Dermis microvascular lymphatic vessel endothelial cell (primary cell): ENCODE results near the gene MACC1. TPM values are rescaled to one million over a fixed set of nuclear protein-coding genes. Genes with fewer than 3 reads are reported as not detected.
"Not testable (repeated sequence)": the region's sequence is repeated elsewhere in the genome, so short reads cannot be mapped to it uniquely, and the experiment has no call there.

Source experiments
- DNase-seq, 2 donors: peaks; one replicate each; pipeline versions ENCODE4 v3.0.0 to v3.0.0-alpha.2; 2010; ENCODE audit warnings: low read depth in 2 of 2
- total RNA-seq: library from RNA; depleted of rRNA; stranded (reverse); fragments of >200 nt; gene quantifications from 2 replicates; pipeline ENCODE4 v1.2.1, GENCODE V29; 2014

MACC1 gene
- total RNA-seq, 1 donor from 2014 or later = not detected

- no peak for DNase-seq
These were observed 85.4 kb downstream of the MACC1 start for GRCh38 chr7:20131776-20132175.

- no peak for DNase-seq
These were observed 87.3 kb downstream of the MACC1 start for GRCh38 chr7:20129920-20130319.

GRCh38 chr7:20128001-20128400, 89.2 kb downstream of the MACC1 start:
- no peak for DNase-seq

DNA sequence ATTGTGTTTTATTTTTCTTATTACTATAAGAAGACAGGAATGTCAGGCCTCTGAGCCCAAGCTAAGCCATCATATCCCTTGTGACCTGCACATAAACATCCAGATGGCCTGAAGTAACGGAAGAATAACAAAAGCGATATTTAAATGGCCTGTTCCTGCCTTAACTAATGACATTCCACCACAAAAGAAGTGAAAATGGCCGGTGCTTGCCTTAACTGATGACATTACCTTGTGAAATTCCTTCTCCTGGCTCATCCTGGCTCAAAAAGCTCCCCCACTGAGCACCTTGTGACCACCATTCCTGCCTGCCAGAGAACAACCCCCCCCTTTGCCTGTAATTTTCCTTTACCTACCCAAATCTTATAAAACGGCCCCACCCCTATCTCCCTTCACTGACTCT, 91.1 kb downstream of the MACC1 start:
- DNase-seq = not testable (repeated sequence)

DNA sequence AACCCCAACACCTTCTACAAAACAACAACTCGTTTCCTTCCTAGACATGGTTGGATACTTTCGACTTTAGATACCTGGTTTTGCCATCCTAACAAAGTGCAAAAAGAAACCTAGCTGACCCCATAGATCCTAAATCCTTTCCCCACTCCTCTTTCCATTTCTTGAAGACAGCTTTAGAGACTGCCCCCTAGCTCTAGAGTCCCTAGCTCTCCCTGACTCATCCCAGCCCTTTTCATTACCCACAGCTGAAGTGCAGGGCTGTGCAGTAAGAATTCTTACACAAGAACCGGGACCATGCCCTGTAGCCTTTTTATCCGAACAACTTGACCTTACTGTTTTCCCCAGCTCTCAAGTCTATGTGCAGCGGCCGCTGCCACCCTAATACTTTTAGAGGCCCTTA, 93.1 kb downstream of the MACC1 start:
- not testable (repeated sequence) for DNase-seq

DNA sequence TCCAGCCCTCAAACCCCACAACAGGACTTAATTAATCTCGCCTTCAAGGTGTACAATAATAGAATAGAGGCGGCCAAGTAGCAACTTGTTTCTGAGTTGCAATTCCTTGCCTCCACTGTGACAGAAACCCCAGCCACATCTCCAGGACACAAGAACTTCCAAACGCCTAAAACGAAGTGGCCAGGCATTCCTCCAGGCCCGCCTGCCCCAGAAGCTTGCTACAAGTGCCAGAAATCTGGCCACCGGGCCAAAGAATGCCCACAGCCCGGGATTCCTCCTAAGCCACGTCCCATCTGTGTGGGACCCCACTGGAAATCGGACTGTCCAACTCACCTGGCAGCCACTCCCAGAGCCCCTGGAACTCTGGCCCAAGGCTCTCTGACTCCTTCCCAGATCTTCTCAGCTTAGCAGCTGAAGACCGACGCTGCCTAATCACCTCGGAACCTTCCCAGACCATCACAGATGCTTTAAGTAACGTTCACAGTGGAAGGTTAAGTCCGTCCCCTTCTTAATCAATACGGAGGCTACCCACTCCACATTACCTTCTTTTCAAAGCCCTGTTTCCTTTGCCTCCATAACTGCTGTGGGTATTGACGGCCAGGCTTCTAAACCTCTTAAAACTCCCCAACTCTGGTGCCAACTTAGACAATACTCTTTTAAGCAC, 94.4 kb downstream of the MACC1 start:
- DNase-seq = not testable (repeated sequence)

DNA sequence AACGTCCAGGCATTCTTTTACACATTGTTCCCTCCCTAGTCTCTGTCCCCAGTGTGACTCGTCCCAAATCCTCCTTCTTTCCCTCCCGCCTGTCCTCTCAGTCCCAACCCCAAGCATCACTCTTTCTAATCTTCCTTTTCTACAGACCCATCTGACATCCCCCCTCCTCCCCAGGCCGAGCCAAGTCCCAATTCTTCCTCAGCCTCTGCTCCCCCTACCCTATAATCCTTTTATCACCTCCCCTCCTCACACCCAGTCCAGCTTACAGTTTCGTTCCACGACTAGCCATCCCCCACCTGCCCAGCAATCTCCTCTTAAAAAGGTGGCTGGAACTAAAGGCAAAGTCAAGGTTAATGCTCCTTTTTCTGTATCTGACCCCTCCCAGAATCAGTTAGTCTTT, 95.1 kb downstream of the MACC1 start:
- no peak for DNase-seq

DNA sequence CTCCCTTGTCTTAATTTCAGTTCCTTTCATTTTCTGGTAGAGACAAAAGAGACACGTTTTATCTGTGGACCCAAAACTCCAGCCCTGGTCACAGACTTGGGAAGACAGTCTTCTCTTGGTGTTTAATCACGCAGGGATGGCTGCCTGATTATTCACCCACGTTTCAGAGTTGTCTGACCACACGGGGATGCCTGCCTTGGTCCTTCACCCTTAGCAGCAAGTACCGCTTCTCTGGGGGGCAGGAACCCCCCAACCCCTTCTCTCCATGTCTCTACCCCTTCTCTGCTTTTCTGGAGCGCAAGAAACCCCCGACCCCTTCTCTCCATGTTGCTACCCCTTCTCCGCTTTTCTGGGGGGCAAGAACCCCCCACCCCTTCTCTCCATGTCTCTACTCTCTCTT, 95.8 kb downstream of the MACC1 start:
- no peak for DNase-seq

GRCh38 chr7:20120611-20121168, 96.5 kb downstream of the MACC1 start:
- DNase-seq = not testable (repeated sequence)

DNA sequence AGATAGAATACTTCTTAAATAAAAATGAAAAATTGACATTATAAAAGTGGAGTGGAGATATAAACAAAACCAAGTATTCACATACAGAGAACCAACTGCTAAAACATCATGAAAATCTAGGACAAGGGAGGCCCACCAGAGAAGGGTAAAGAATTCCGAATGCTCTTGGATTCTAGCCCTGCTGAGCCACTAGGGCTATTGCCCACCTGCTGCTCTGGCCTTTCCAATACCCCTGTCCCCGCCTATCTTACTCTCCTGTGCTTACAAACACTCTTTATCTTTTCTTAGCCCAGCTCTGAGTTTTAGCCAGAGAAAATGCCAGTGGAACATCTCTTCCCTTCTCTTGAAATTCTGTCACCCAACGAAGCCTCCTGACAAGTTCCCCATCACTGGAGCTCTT, 100.3 kb downstream of the MACC1 start:
- DNase-seq = no peak

DNA sequence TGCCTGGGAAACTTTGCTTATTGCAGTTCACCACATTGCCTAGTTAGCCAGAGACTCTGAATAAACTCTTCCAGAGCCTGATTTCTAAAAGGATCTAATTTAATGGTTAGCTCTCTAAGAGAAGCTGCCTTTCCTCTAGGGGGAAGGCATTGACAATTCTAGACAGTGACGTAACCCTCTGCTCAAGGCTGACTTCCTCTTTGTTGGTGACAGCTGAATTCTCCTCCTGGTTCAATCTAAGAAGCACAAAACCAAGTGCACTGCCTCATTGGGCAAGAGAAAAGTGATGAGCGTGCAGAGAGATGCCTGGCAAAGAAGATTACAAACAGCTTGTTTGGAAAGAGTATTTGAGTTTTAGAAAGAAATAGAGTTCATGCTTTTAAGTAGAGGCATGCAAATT, 102.7 kb downstream of the MACC1 start:
- no peak for DNase-seq

GRCh38 chr7:20113427-20114027, 103.7 kb downstream of the MACC1 start:
- DNase-seq = no peak

DNA sequence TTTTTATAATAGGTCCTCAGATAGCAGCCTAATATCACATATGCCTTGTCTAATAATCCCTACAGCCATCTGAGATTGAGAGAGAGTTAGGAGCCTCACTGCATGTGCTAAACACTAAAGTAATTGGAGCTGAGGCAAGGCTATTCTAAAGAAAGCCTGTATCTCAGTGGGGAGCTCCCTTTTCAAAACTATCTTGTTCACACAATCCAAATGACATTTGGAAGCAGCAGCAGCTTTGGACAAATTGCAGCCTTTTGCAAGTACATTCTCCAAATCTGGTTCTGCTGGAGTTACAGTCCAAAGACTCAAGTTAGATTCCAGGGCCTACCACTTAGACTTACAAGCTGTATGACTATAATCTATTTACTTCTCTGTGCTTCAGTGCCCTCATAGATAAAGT, 104.5 kb downstream of the MACC1 start:
- DNase-seq = no peak

- no peak for DNase-seq
These were observed 105.2 kb downstream of the MACC1 start for GRCh38 chr7:20111821-20112542.

GRCh38 chr7:20107582-20107981, 109.6 kb downstream of the MACC1 start:
- no peak for DNase-seq

DNA sequence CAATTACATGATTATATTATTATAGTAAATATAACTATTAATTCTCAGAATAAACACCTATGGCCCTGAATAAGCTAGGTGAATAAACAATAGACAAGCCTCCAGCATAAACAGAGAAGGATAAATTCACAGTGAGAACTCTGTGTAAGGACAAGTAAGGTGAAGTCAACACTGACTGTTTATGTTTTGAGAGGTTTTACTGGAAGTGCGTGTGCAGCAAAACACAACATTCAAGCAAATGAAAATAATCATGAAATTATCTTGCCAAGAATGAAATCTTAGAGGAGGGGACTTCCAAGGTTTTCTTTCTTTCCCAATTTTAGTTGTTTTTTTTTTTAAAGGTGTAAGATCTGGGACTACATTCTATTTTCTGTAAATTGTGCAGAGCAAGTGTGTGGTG, 112.5 kb downstream of the MACC1 start:
- DNase-seq = no peak

DNA sequence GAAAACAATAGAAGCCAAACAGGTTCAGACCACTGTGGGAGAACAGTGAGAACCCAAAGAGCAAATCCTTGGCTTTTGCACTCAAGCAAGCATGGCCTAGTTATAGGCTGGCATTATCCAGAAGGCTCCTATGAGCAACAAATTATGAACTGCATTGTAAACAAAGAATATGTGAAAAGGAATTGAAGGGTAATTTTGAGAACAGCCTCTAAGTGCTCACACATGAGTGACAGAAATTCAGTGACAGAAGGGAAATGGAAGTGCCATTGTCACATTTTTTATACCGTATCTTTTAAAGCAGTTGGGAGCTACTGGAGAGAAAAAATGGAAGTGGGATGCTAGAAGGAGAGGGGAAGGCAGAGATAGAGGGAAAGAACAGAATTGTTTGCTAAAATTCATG, 114.2 kb downstream of the MACC1 start:
- no peak for DNase-seq

GRCh38 chr7:20095862-20096261, 121.3 kb downstream of the MACC1 start:
- DNase-seq = no peak

- no peak for DNase-seq
These were observed 121.7 kb downstream of the MACC1 start for GRCh38 chr7:20095436-20095835.

DNA sequence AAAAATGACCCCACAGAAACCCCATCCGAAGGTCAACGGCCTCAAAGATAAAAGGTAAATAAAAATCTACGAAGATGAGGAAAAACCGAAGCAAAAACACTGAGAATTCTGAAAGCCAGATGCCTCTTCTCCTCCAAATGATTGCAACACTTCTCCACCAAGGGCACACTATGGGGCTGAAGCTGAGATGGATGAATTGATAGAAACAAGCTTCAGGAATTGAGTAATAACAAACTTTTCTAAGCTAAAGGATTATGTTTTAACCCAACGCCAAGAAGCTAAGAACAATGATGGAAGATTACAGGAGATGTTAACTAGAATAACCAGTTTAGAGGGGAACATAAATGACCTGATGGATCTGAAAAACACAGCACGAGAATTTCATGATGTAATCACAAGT, 127.8 kb downstream of the MACC1 start:
- DNase-seq = no peak

GRCh38 chr7:20085086-20085485, 132.1 kb downstream of the MACC1 start:
- no peak for DNase-seq
